HG02588 (cell line): ENCODE data around the gene DPF3.
"Not testable (repeated sequence)": the region's sequence is repeated elsewhere in the genome, so short reads cannot be mapped to it uniquely, and the experiment has no call there.

Experiments used
- ATAC-seq: cut with Tn5 transposase; IDR thresholded peaks from one replicate; pipeline ENCODE4 v1.9.1; 2021; ENCODE audit warnings: mild to moderate bottlenecking, moderate library complexity; ENCODE audit not compliant: unreplicated experiment

The DPF3 gene

GRCh38 chr14:72881543-72881942, 12.4 kb downstream of the DPF3 start:
- ATAC-seq = no peak

- no peak for ATAC-seq
Observed at GRCh38 chr14:72880820-72881219, 13.1 kb downstream of the DPF3 start.

GRCh38 chr14:72880164-72880563, 13.7 kb downstream of the DPF3 start:
- ATAC-seq = no peak

- no peak for ATAC-seq
Observed at GRCh38 chr14:72879431-72879830, 14.5 kb downstream of the DPF3 start.

- no peak for ATAC-seq
Observed at GRCh38 chr14:72878746-72879145, 15.2 kb downstream of the DPF3 start.

GRCh38 chr14:72876710-72877063, 17.2 kb downstream of the DPF3 start:
- ATAC-seq = no peak

GRCh38 chr14:72876005-72876709, 17.7 kb downstream of the DPF3 start:
- ATAC-seq = no peak

GRCh38 chr14:72870878-72871277, 23.0 kb downstream of the DPF3 start:
- not testable (repeated sequence) for ATAC-seq

- no peak for ATAC-seq
Observed at GRCh38 chr14:72869407-72870329, 24.2 kb downstream of the DPF3 start.

GRCh38 chr14:72868500-72868899, 25.4 kb downstream of the DPF3 start:
- ATAC-seq = no peak

GRCh38 chr14:72864712-72865365, 29.1 kb downstream of the DPF3 start:
- no peak for ATAC-seq

- peak; percentile 67 for ATAC-seq
Observed at GRCh38 chr14:72863216-72864006, 30.5 kb downstream of the DPF3 start.

- no peak for ATAC-seq
Observed at GRCh38 chr14:72856530-72857266, 37.2 kb downstream of the DPF3 start.

- no peak for ATAC-seq
Observed at GRCh38 chr14:72855913-72856312, 38.0 kb downstream of the DPF3 start.

GRCh38 chr14:72852194-72852593, 41.7 kb downstream of the DPF3 start:
- ATAC-seq = no peak

GRCh38 chr14:72851635-72852034, 42.3 kb downstream of the DPF3 start:
- ATAC-seq = no peak

GRCh38 chr14:72850360-72850759, 43.5 kb downstream of the DPF3 start:
- ATAC-seq = no peak

- no peak for ATAC-seq
Observed at GRCh38 chr14:72849222-72849621, 44.7 kb downstream of the DPF3 start.

GRCh38 chr14:72847721-72848120, 46.2 kb downstream of the DPF3 start:
- ATAC-seq = no peak

GRCh38 chr14:72845683-72846082, 48.2 kb downstream of the DPF3 start:
- no peak for ATAC-seq
